HepG2 (cell line): Measurements from ENCODE around the gene SHQ1.

Experiments
- ARNT ChIP-seq: fragments of 450-650 bp; IDR thresholded peaks from 2 replicates; pipeline ENCODE4 v1.6.1; 2017
- GABPB1 ChIP-seq: IDR thresholded peaks from 2 replicates; pipeline ENCODE4 v1.6.1; 2016; ENCODE audit warnings: mild to moderate bottlenecking, missing genetic modification reagents, moderate library complexity, missing compliant biosample characterization
- HIC2 ChIP-seq: sonication (generic); formaldehyde crosslinking; IDR thresholded peaks from 2 replicates; pipeline ENCODE4 v1.9.0; 2022; ENCODE audit warnings: low read depth, missing genetic modification reagents
- HNRNPH1 ChIP-seq: fragments of 200-400 bp; formaldehyde crosslinking; optimal IDR thresholded peaks from 2 replicates; pipeline ENCODE3; 2017; ENCODE audit warnings: mild to moderate bottlenecking, low read depth, low read length
- IRX3 ChIP-seq: sonication (generic); formaldehyde crosslinking; IDR thresholded peaks from 2 replicates; pipeline ENCODE4 v1.8.1; 2023; ENCODE audit warnings: mild to moderate bottlenecking, low read depth, missing genetic modification reagents, borderline replicate concordance
- MAFF ChIP-seq: IDR thresholded peaks from 2 replicates; pipeline ENCODE4 v1.6.1; 2011; ENCODE audit warnings: low read depth, low read length, improper control_type of control experiment
- POLR2A ChIP-seq, 2 experiments: IDR thresholded peaks; 2 replicates each; pipeline ENCODE4 v1.6.1; 2011; ENCODE audit warnings: low read depth in 2 of 2, low read length in 2 of 2, mild to moderate bottlenecking in 1 of 2, moderate library complexity in 1 of 2; ENCODE audit not compliant: insufficient read depth in 1 of 2
- TAF1 ChIP-seq: sonication (generic); formaldehyde crosslinking; IDR thresholded peaks from 2 replicates; pipeline ENCODE4 v1.4.0; 2020; ENCODE audit warnings: missing genetic modification reagents
- TBP ChIP-seq: sonication (generic); formaldehyde crosslinking; IDR thresholded peaks from 2 replicates; pipeline ENCODE4 v1.5.0; 2020; ENCODE audit warnings: missing genetic modification reagents
- ZNF670 ChIP-seq: sonication (generic); formaldehyde crosslinking; IDR thresholded peaks from 2 replicates; pipeline ENCODE4 v1.8.0; 2022; ENCODE audit warnings: mild to moderate bottlenecking, missing genetic modification reagents, borderline replicate concordance
- ZNF710 ChIP-seq: sonication (generic); formaldehyde crosslinking; IDR thresholded peaks from 2 replicates; pipeline ENCODE4 v1.5.0; 2020; ENCODE audit warnings: mild to moderate bottlenecking, missing genetic modification reagents, borderline replicate concordance
- ZNF766 ChIP-seq: sonication (generic); formaldehyde crosslinking; IDR thresholded peaks from 2 replicates; pipeline ENCODE4 v1.5.0; 2020; ENCODE audit warnings: missing genetic modification reagents, borderline replicate concordance
- ZNF878 ChIP-seq: sonication (generic); formaldehyde crosslinking; IDR thresholded peaks from 2 replicates; pipeline ENCODE4 v1.8.1; 2023; ENCODE audit warnings: mild to moderate bottlenecking, missing genetic modification reagents, moderate library complexity
- TF ChIP-seq, protein P1 (sequence below): sonication (generic); formaldehyde crosslinking; IDR thresholded peaks from 2 replicates; pipeline ENCODE4 v1.8.1; 2022; ENCODE audit warnings: low read depth, mild to moderate bottlenecking, missing genetic modification reagents

GRCh38 chr3:72890166-72890925 is 42.1 kb upstream of the SHQ1 start:
- TF ChIP-seq ZNF670 (CRISPR knock-in tag) (no peak), TBP (CRISPR knock-in tag) (no peak), HIC2 (no peak), HNRNPH1 (no peak), ZNF710 (no peak), ZNF766 (CRISPR knock-in tag) (no peak), ARNT (no peak), IRX3 (CRISPR knock-in tag) (no peak), ZNF878 (CRISPR knock-in tag) (no peak), TAF1 (CRISPR knock-in tag) (no peak), GABPB1 (CRISPR knock-in tag) (no peak), POLR2A (IDR thresholded peaks at IDR 0.05; ENCODE audit: insufficient read depth in 1 of 2, low read depth in 2 of 2, low read length in 2 of 2) (no peak), MAFF (no peak)
- TF ChIP-seq, protein P1, sequence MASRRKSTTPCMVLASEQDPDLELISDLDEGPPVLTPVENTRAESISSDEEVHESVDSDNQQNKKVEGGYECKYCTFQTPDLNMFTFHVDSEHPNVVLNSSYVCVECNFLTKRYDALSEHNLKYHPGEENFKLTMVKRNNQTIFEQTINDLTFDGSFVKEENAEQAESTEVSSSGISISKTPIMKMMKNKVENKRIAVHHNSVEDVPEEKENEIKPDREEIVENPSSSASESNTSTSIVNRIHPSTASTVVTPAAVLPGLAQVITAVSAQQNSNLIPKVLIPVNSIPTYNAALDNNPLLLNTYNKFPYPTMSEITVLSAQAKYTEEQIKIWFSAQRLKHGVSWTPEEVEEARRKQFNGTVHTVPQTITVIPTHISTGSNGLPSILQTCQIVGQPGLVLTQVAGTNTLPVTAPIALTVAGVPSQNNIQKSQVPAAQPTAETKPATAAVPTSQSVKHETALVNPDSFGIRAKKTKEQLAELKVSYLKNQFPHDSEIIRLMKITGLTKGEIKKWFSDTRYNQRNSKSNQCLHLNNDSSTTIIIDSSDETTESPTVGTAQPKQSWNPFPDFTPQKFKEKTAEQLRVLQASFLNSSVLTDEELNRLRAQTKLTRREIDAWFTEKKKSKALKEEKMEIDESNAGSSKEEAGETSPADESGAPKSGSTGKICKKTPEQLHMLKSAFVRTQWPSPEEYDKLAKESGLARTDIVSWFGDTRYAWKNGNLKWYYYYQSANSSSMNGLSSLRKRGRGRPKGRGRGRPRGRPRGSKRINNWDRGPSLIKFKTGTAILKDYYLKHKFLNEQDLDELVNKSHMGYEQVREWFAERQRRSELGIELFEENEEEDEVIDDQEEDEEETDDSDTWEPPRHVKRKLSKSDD (CRISPR knock-in tag): no peak
